Measurements from ENCODE around the gene HSPB7.

HSPB7 gene

GRCh38 chr1:15975805-15976680 lies 41.8 kb downstream of the HSPB7 start, which contains the start of gene ZBTB17:
TSS of gene ZBTB17 (minus strand) at chr1:15976101. CDS start at chr1:15948495, 27,606 bp downstream.
- ATAC-seq, result peak; percentile 87

GRCh38 chr1:15975358-15975804 lies 42.5 kb downstream of the HSPB7 start:
- ATAC-seq (peak; percentile 78), DNase-seq (peak; percentile 88)

More at GRCh38 chr1:15975805-15976680, 41.8 kb downstream of the HSPB7 start, which contains the start of gene ZBTB17:
- DNase-seq, result peak; percentile 98

GRCh38 chr1:15974855-15975254 lies 43.0 kb downstream of the HSPB7 start:
- ATAC-seq, result peak; percentile 54
- DNase-seq, result peak; percentile 60

- ATAC-seq (no peak), DNase-seq (no peak)
Observed at GRCh38 chr1:15973772-15974171, 44.1 kb downstream of the HSPB7 start.

- ATAC-seq (no peak), DNase-seq (no peak)
Observed at GRCh38 chr1:15972409-15972808, 45.4 kb downstream of the HSPB7 start.

GRCh38 chr1:15970911-15971310 lies 46.9 kb downstream of the HSPB7 start:
- DNase-seq (no peak), ATAC-seq (no peak)

- no peak for DNase-seq
- no peak for ATAC-seq
Observed at GRCh38 chr1:15969321-15969880, 48.4 kb downstream of the HSPB7 start.

- ATAC-seq (no peak), DNase-seq (no peak)
Observed at GRCh38 chr1:15968172-15968571, 49.7 kb downstream of the HSPB7 start.

GRCh38 chr1:15966956-15967344 lies 50.9 kb downstream of the HSPB7 start:
- ATAC-seq, result no peak
- DNase-seq, result no peak

GRCh38 chr1:15966081-15966955 lies 51.5 kb downstream of the HSPB7 start:
- ATAC-seq (peak; percentile 80), DNase-seq (peak; percentile 81)

GRCh38 chr1:15965228-15965767 lies 52.5 kb downstream of the HSPB7 start:
- peak; percentile 26 for ATAC-seq

More at GRCh38 chr1:15965228-15965767, 52.5 kb downstream of the HSPB7 start:
- peak; percentile 44 for DNase-seq

Data from stimulated activated naive CD8-positive, alpha-beta T cell treated with anti-CD3 and anti-CD28 coated beads, Interleukin-15, Interleukin-2, amounts not matched to agents 100 U/mL and 50 U/mL, for 24 hours (primary cell).